Panc1 (cell line): ENCODE measurements around the gene ZC3H13. TPM values are rescaled to one million over a fixed set of nuclear protein-coding genes. Genes with fewer than 3 reads are reported as not detected.

Experiments
- ATAC-seq: fragments of 200-7000 bp; cut with Tn5 transposase; 2 replicates; pipeline ENCODE4 v1.9.1; 2020; ENCODE audit warnings: mild to moderate bottlenecking, moderate library complexity
- BruUV-seq: library from RNA; stranded (reverse); fragments of 400-500 nt; replicated peaks from 2 replicates; lab custom pipeline; 2021; lab: Mats Ljungman, UMichigan
- CTCF ChIA-PET: fragments of 300-600 bp; sonication (Branson Sonifier 250); formaldehyde crosslinking; loops from one replicate; lab custom pipeline; 2022; ENCODE audit warnings: antibody characterized with exemption; lab: Charles Lee
- POLR2A ChIA-PET: fragments of 300-600 bp; sonication (Branson Sonifier 250); formaldehyde crosslinking; loops from one replicate; lab custom pipeline; 2022; ENCODE audit warnings: antibody characterized with exemption; lab: Charles Lee
- DNase-seq: peaks from one replicate; pipeline ENCODE4 v3.0.0-alpha.2; 2010; ENCODE audit warnings: low read depth, low spot score
- H3K27ac ChIP-seq: 2 replicates; pipeline ENCODE4 v1.5.1; 2011; ENCODE audit warnings: mild to moderate bottlenecking, low read length, inconsistent platforms
- H3K27me3 ChIP-seq: fragments of 200-500 bp; sonication (Bioruptor generic); 2 replicates; pipeline ENCODE4 v1.6.0; 2014; ENCODE audit warnings: low read length, inconsistent platforms; ENCODE audit not compliant: control insufficient read depth, insufficient read depth
- H3K36me3 ChIP-seq: fragments of 200-500 bp; sonication (Bioruptor generic); 2 replicates; pipeline ENCODE4 v1.5.1; 2014; ENCODE audit warnings: inconsistent platforms, mild to moderate bottlenecking, low read length, moderate library complexity; ENCODE audit not compliant: control insufficient read depth, insufficient read depth
- H3K4me1 ChIP-seq: 2 replicates; pipeline ENCODE4 v1.5.1; 2011; ENCODE audit warnings: inconsistent platforms, mild to moderate bottlenecking, low read length, moderate library complexity; ENCODE audit not compliant: control insufficient read depth, insufficient read depth
- H3K4me3 ChIP-seq, 2 experiments: 2 replicates each; pipeline ENCODE4 v1.5.1; 2011 to 2012; ENCODE audit warnings: low read depth in 2 of 2, low read length in 2 of 2, mild to moderate bottlenecking in 2 of 2, inconsistent platforms in 1 of 2, moderate library complexity in 1 of 2
- H3K9me3 ChIP-seq: fragments of 200-500 bp; sonication (Bioruptor generic); 2 replicates; pipeline ENCODE4 v1.5.1; 2014; ENCODE audit warnings: low read depth, mild to moderate bottlenecking, inconsistent platforms, low read length, moderate library complexity; ENCODE audit not compliant: control insufficient read depth, insufficient read depth
- CTCF ChIP-seq: fragments of 450-650 bp; IDR thresholded peaks from 2 replicates; pipeline ENCODE4 v1.5.1; 2017; ENCODE audit warnings: mild to moderate bottlenecking
- POLR2AphosphoS5 ChIP-seq: IDR thresholded peaks from 2 replicates; pipeline ENCODE4 v1.6.1; 2012; ENCODE audit warnings: mild to moderate bottlenecking, low read depth, low read length, moderate library complexity
- REST ChIP-seq, 2 experiments: IDR thresholded peaks; 2 replicates each; pipeline ENCODE4 v1.6.1; 2011 to 2012; ENCODE audit warnings: low read depth in 2 of 2, control low read depth in 1 of 2, low read length in 1 of 2, mild to moderate bottlenecking in 1 of 2, moderate library complexity in 1 of 2; ENCODE audit not compliant: insufficient read depth in 1 of 2
- SIN3A ChIP-seq: IDR thresholded peaks from 2 replicates; pipeline ENCODE4 v1.6.1; 2012; ENCODE audit warnings: low read depth, mild to moderate bottlenecking, low read length, moderate library complexity, borderline replicate concordance; ENCODE audit not compliant: insufficient read depth
- TCF7L2 ChIP-seq: IDR thresholded peaks from 2 replicates; pipeline ENCODE4 v1.6.1; 2011; ENCODE audit warnings: mild to moderate bottlenecking, low read depth, low read length, inconsistent platforms
- in situ Hi-C: cut with HindIII; loops from 2 replicates; pipeline ENCODE4 v1.10.0; 2016; ENCODE audit warnings: low sequenced_read_pairs, low pct_unique_long_range_greater_than_20kb
- intact Hi-C: fragments of 100-400 bp; cut with micrococcal nuclease; formaldehyde crosslinking; loops from one replicate; pipeline ENCODE4 v1.10.0; 2022; ENCODE audit not compliant: unreplicated experiment
- total RNA-seq: library from RNA; stranded (reverse); gene quantifications from one replicate; pipeline ENCODE4 v1.2.1, GENCODE V29; 2021; ENCODE audit not compliant: unreplicated experiment

Gene ZC3H13
- total RNA-seq, 1 experiment from 2014 or later = 25.3 TPM

GRCh38 chr13:46097663-46098062 lies 45.1 kb upstream of the ZC3H13 start:
- no peaks in the 10 kb centered on the region for H3K9me3 ChIP-seq
- in situ Hi-C loops (no loop called here), intact Hi-C loops (no loop called here)
- TF ChIP-seq POLR2AphosphoS5 (no peak), REST (IDR thresholded peaks at IDR 0.05; ENCODE audit: insufficient read depth in 1 of 2, low read depth in 2 of 2, low read length in 1 of 2) (no peak), SIN3A (no peak), CTCF (no peak), TCF7L2 (no peak)
- ChIA-PET POLR2A (no interaction called here), CTCF (no interaction called here)
- H3K4me3 ChIP-seq = no peak overlapping the region
- no peaks in the 10 kb centered on the region for H3K27me3 ChIP-seq
- H3K4me1 ChIP-seq = no peaks in the 10 kb centered on the region
- H3K36me3 ChIP-seq = no peaks in the 10 kb centered on the region
- DNase-seq (no peak), ATAC-seq (no peak)
- no TSS peak for BruUV-seq
- no peak overlapping the region for H3K27ac ChIP-seq

- H3K27me3 ChIP-seq = no peaks in the 10 kb centered on the region
- no peaks in the 10 kb centered on the region for H3K9me3 ChIP-seq
- in situ Hi-C loops = no loop called here
- no peak for TF ChIP-seq REST (IDR thresholded peaks at IDR 0.05; ENCODE audit: insufficient read depth in 1 of 2, low read depth in 2 of 2, low read length in 1 of 2)
- no peak for TF ChIP-seq CTCF
- no peak for TF ChIP-seq TCF7L2
- TF ChIP-seq POLR2AphosphoS5 = no peak
- no peak for TF ChIP-seq SIN3A
- POLR2A ChIA-PET = no interaction called here
- no peaks in the 10 kb centered on the region for H3K4me1 ChIP-seq
- intact Hi-C loops = no loop called here
- no peak overlapping the region for H3K27ac ChIP-seq
- ATAC-seq (no peak), DNase-seq (no peak)
- no peaks in the 10 kb centered on the region for H3K36me3 ChIP-seq
- CTCF ChIA-PET = no interaction called here
- no peak overlapping the region for H3K4me3 ChIP-seq
- no TSS peak for BruUV-seq
Observed at GRCh38 chr13:46097015-46097414, 44.5 kb upstream of the ZC3H13 start.
